ENCODE data around the gene STEAP4. TPM values are rescaled to one million over a fixed set of nuclear protein-coding genes. Genes with fewer than 3 reads are reported as not detected.

The STEAP4 gene
- total RNA-seq, 1 donor from 2014 or later, result not detected

- no peaks in the 10 kb centered on the region for H3K36me3 Mint-ChIP-seq
- TF ChIP-seq, protein P1, sequence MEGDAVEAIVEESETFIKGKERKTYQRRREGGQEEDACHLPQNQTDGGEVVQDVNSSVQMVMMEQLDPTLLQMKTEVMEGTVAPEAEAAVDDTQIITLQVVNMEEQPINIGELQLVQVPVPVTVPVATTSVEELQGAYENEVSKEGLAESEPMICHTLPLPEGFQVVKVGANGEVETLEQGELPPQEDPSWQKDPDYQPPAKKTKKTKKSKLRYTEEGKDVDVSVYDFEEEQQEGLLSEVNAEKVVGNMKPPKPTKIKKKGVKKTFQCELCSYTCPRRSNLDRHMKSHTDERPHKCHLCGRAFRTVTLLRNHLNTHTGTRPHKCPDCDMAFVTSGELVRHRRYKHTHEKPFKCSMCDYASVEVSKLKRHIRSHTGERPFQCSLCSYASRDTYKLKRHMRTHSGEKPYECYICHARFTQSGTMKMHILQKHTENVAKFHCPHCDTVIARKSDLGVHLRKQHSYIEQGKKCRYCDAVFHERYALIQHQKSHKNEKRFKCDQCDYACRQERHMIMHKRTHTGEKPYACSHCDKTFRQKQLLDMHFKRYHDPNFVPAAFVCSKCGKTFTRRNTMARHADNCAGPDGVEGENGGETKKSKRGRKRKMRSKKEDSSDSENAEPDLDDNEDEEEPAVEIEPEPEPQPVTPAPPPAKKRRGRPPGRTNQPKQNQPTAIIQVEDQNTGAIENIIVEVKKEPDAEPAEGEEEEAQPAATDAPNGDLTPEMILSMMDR (IDR thresholded peaks at IDR 0.05), result no peak
- TF ChIP-seq EZH2phosphoT487 (IDR thresholded peaks at IDR 0.05) (no peak), EZH2 (IDR thresholded peaks at IDR 0.05) (no peak)
- no peaks in the 10 kb centered on the region for H3K9me3 Mint-ChIP-seq
Observed at GRCh38 chr7:88347517-88347916, 40.8 kb upstream of the STEAP4 start.

DNA sequence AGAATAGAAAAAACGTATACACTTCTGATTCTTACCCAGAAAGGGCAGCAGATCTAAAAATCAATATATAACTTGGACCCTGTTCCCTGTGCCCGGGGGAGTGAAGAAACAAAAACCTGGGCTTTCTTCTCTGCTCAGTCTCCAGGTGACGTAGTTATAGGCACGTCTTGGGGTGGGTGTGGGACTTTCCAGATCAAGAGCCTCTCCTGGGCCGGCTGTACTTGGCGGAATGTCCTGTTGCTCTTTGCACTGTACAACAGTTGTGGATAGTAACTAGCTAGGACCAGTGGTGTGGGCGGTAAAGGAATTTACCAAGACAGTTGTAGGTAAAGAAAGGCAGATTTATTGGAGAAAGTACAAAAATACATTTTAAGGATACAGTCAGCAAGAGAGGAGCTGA lies 40.4 kb upstream of the STEAP4 start:
- TF ChIP-seq EZH2phosphoT487 (IDR thresholded peaks at IDR 0.05) (no peak), EZH2 (IDR thresholded peaks at IDR 0.05) (no peak)
- TF ChIP-seq, protein P1 (IDR thresholded peaks at IDR 0.05), result no peak
- Histone ChIP-seq H3K9me3 (ENCODE audit: low read depth) (no peaks in the 10 kb centered on the region), H3K4me1 (no peaks in the 10 kb centered on the region), H3K4me3 (no peak overlapping the region), H4K20me1 (ENCODE audit: low read depth) (no peaks in the 10 kb centered on the region), H3K9ac (no peak overlapping the region), H3K27ac (no peak overlapping the region), H3K4me2 (no peak overlapping the region), H2AFZ (replicated peaks) (no peak overlapping the region), H3K36me3 (no peaks in the 10 kb centered on the region), H3K79me2 (ENCODE audit: low read depth) (no peaks in the 10 kb centered on the region), H3F3A (ENCODE audit: low read depth) (no peaks in the 10 kb centered on the region), H3K27me3 (no peaks in the 10 kb centered on the region)
- H3K27me3 Mint-ChIP-seq (ENCODE audit: insufficient read depth, low read depth), result no peaks in the 10 kb centered on the region
- no peaks in the 10 kb centered on the region for H3K36me3 Mint-ChIP-seq
- no peak for DNase-seq (ENCODE audit: low spot score)
- H3K27ac Mint-ChIP-seq, result no peak overlapping the region
- H3K4me3 Mint-ChIP-seq, result no peak overlapping the region
- H3K9me3 Mint-ChIP-seq, result no peaks in the 10 kb centered on the region
- H3K4me1 Mint-ChIP-seq, result peaks cover 3% of the 10 kb centered on the region

More at GRCh38 chr7:88347517-88347916, 40.8 kb upstream of the STEAP4 start:
- no peaks in the 10 kb centered on the region for H3F3A ChIP-seq (ENCODE audit: low read depth)
- no peaks in the 10 kb centered on the region for H3K9me3 ChIP-seq (ENCODE audit: low read depth)
- no peak overlapping the region for H2AFZ ChIP-seq (replicated peaks)
- Mint-ChIP-seq H3K4me1 (peaks cover 3% of the 10 kb centered on the region), H3K4me3 (no peak overlapping the region), H3K27ac (no peak overlapping the region), H3K27me3 (ENCODE audit: insufficient read depth, low read depth) (no peaks in the 10 kb centered on the region)
- no peaks in the 10 kb centered on the region for H3K79me2 ChIP-seq (ENCODE audit: low read depth)
- no peak overlapping the region for H3K27ac ChIP-seq
- H4K20me1 ChIP-seq (ENCODE audit: low read depth), result no peaks in the 10 kb centered on the region
- H3K9ac ChIP-seq, result no peak overlapping the region
- H3K27me3 ChIP-seq, result no peaks in the 10 kb centered on the region
- no peak overlapping the region for H3K4me2 ChIP-seq
- no peak for DNase-seq (ENCODE audit: low spot score)
- H3K36me3 ChIP-seq, result no peaks in the 10 kb centered on the region
- H3K4me1 ChIP-seq, result no peaks in the 10 kb centered on the region
- H3K4me3 ChIP-seq, result no peak overlapping the region

DNA sequence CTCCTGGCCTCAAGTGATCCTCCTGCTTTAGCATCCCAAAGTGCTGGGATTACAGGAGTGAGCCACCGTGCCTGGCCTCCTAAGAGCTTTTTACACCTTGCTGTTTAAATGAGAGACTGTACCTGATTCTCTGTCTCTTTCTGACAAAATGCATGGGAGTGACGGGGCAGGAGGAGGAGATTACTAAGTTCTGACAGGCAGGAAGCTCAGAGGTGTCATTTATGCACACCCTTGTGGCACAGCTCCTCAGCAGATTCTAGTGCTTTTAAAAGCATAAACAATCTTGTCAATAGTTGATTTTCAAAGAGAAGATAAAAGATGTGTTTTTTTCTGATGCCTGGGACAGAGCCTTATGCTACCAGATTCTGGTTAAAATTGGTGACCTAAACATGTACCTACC lies 39.7 kb upstream of the STEAP4 start:
- Histone ChIP-seq H3K4me3 (no peak overlapping the region), H3K9me3 (ENCODE audit: low read depth) (no peaks in the 10 kb centered on the region), H3K27me3 (no peaks in the 10 kb centered on the region), H3F3A (ENCODE audit: low read depth) (no peaks in the 10 kb centered on the region), H3K27ac (no peak overlapping the region), H3K4me2 (no peak overlapping the region), H2AFZ (replicated peaks) (no peak overlapping the region), H3K36me3 (no peaks in the 10 kb centered on the region), H3K79me2 (ENCODE audit: low read depth) (no peaks in the 10 kb centered on the region), H4K20me1 (ENCODE audit: low read depth) (no peaks in the 10 kb centered on the region), H3K9ac (no peak overlapping the region), H3K4me1 (no peaks in the 10 kb centered on the region)
- no peaks in the 10 kb centered on the region for H3K9me3 Mint-ChIP-seq
- H3K4me1 Mint-ChIP-seq, result peaks cover 3% of the 10 kb centered on the region
- no peaks in the 10 kb centered on the region for H3K27me3 Mint-ChIP-seq (ENCODE audit: insufficient read depth, low read depth)
- H3K4me3 Mint-ChIP-seq, result no peak overlapping the region
- H3K36me3 Mint-ChIP-seq, result no peaks in the 10 kb centered on the region
- no peak for DNase-seq (ENCODE audit: low spot score)
- H3K27ac Mint-ChIP-seq, result no peak overlapping the region
- TF ChIP-seq EZH2phosphoT487 (IDR thresholded peaks at IDR 0.05) (no peak), EZH2 (IDR thresholded peaks at IDR 0.05) (no peak)
- TF ChIP-seq, protein P1 (IDR thresholded peaks at IDR 0.05), result no peak
